GM12878 (cell line): ENCODE measurements around the gene MGA. TPM values are rescaled to one million over a fixed set of nuclear protein-coding genes. Genes with fewer than 3 reads are reported as not detected.

Source experiments
- ATAC-seq: fragments of 200-7000 bp; cut with Tn5 transposase; 3 replicates; pipeline ENCODE4 v1.9.1; 2020; ENCODE audit warnings: mild to moderate bottlenecking, moderate library complexity
- BruUV-seq: library from RNA; stranded (reverse); fragments of 400-500 nt; replicated peaks from 2 replicates; lab custom pipeline; 2021; lab: Mats Ljungman, UMichigan
- CTCF ChIA-PET: fragments of 300-600 bp; sonication (Branson Sonifier 250); formaldehyde crosslinking; extraction: SDS; loops from one replicate; lab custom pipeline; 2021; ENCODE audit warnings: inconsistent platforms; lab: Yijun Ruan, JAX
- POLR2A ChIA-PET: fragments of 350-600 bp; formaldehyde crosslinking; extraction: SDS; loops from one replicate; lab custom pipeline; 2021; ENCODE audit warnings: inconsistent platforms; lab: Charles Lee
- RAD21 ChIA-PET: fragments of 300-600 bp; sonication (Branson Sonifier 250); formaldehyde crosslinking; loops from one replicate; lab custom pipeline; 2023; ENCODE audit warnings: antibody characterized with exemption; ENCODE audit not compliant: unreplicated experiment; lab: Charles Lee
- SMC1A ChIA-PET: fragments of 300-600 bp; sonication (Branson Sonifier 250); formaldehyde crosslinking; loops from one replicate; lab custom pipeline; 2023; ENCODE audit not compliant: unreplicated experiment, uncharacterized antibody; lab: Charles Lee
- DNase-seq: peaks from one replicate; pipeline ENCODE4 v3.0.0-alpha.2; 2011; ENCODE audit warnings: low read depth, low spot score
- FAIRE-seq: peaks from 3 replicates; lab custom pipeline; 2011; peaks lifted over from hg19 to GRCh38; lab: Jason Lieb, UNC
- H2AFZ ChIP-seq: 2 replicates; pipeline ENCODE4 v1.6.0; 2011; ENCODE audit warnings: low read depth, low read length, control low read depth; ENCODE audit not compliant: control insufficient read depth
- H3K27ac ChIP-seq: 2 replicates; pipeline ENCODE4 v1.5.1; 2011; ENCODE audit warnings: control low read depth; ENCODE audit not compliant: control insufficient read depth, insufficient read depth
- H3K27me3 ChIP-seq, 2 experiments: replicated peaks in 1 of 2; 2 replicates each; pipeline versions ENCODE4 v1.6.0 to v1.6.1; 2011; ENCODE audit warnings: low read length in 1 of 2; ENCODE audit not compliant: control insufficient read depth in 2 of 2, insufficient read depth in 2 of 2
- H3K36me3 ChIP-seq, 2 experiments: 2 replicates each; pipeline ENCODE4 v1.5.1; 2011; ENCODE audit warnings: low read length in 1 of 2; ENCODE audit not compliant: control insufficient read depth in 2 of 2, insufficient read depth in 2 of 2
- H3K4me1 ChIP-seq: 2 replicates; pipeline ENCODE4 v1.6.1; 2011; ENCODE audit warnings: mild to moderate bottlenecking, low read length, moderate library complexity, mixed read lengths; ENCODE audit not compliant: control insufficient read depth, insufficient read depth
- H3K4me2 ChIP-seq: 2 replicates; pipeline ENCODE4 v1.6.0; 2011; ENCODE audit warnings: control low read depth; ENCODE audit not compliant: control insufficient read depth, insufficient read depth
- H3K4me3 ChIP-seq: fragments of 200-600 bp; sonication (generic); 2 replicates; pipeline ENCODE4 v1.5.1; 2016
- H3K79me2 ChIP-seq: 2 replicates; pipeline ENCODE4 v1.6.0; 2011; ENCODE audit warnings: low read length; ENCODE audit not compliant: control insufficient read depth, insufficient read depth
- H3K9ac ChIP-seq: 2 replicates; pipeline ENCODE4 v1.8.0; 2011; ENCODE audit warnings: low read length, control low read depth, mixed read lengths; ENCODE audit not compliant: control insufficient read depth, insufficient read depth
- H3K9me3 ChIP-seq: replicated peaks from 3 replicates; pipeline ENCODE4 v1.5.1; 2011; ENCODE audit warnings: mild to moderate bottlenecking, low read length; ENCODE audit not compliant: control insufficient read depth, insufficient read depth
- H4K20me1 ChIP-seq: 2 replicates; pipeline ENCODE4 v1.6.0; 2011; ENCODE audit not compliant: control insufficient read depth, insufficient read depth
- CREB1 ChIP-seq: IDR thresholded peaks from 2 replicates; pipeline ENCODE4 v1.6.1; 2012; ENCODE audit warnings: low read depth, mild to moderate bottlenecking, inconsistent platforms
- CREM ChIP-seq: IDR thresholded peaks from 2 replicates; pipeline ENCODE4 v1.6.1; 2014; ENCODE audit warnings: antibody characterized with exemption, low read depth
- HDAC6 ChIP-seq: fragments of 200-600 bp; sonication (generic); IDR thresholded peaks from one replicate; pipeline ENCODE4 v1.8.0; 2017; ENCODE audit warnings: antibody characterized with exemption; ENCODE audit not compliant: unreplicated experiment
- KDM1A ChIP-seq: fragments of 200-600 bp; sonication (generic); IDR thresholded peaks from 2 replicates; pipeline ENCODE4 v1.6.1; 2016; ENCODE audit warnings: borderline replicate concordance
- MEF2B ChIP-seq: fragments of 450-650 bp; IDR thresholded peaks from 2 replicates; pipeline ENCODE4 v1.6.1; 2018; ENCODE audit warnings: mild to moderate bottlenecking, moderate library complexity; ENCODE audit not compliant: partially characterized antibody, poor library complexity, severe bottlenecking
- MXI1 ChIP-seq: fragments of 150-350 bp; IDR thresholded peaks from 2 replicates; pipeline ENCODE4 v1.6.1; 2011; ENCODE audit warnings: low read depth, mild to moderate bottlenecking, inconsistent platforms, low read length, improper control_type of control experiment
- NRF1 ChIP-seq: conservative IDR thresholded peaks from 2 replicates; pipeline ENCODE4 v1.6.1; 2011; ENCODE audit warnings: mild to moderate bottlenecking, low read depth, low read length, improper control_type of control experiment
- PML ChIP-seq: IDR thresholded peaks from 2 replicates; pipeline ENCODE4 v1.6.1; 2012; ENCODE audit warnings: low read length, inconsistent platforms
- RBBP5 ChIP-seq: fragments of 200-600 bp; sonication (generic); conservative IDR thresholded peaks from 2 replicates; pipeline ENCODE4 v1.6.1; 2016
- RUNX3 ChIP-seq: IDR thresholded peaks from 2 replicates; pipeline ENCODE4 v1.6.1; 2012; ENCODE audit warnings: low read length, inconsistent platforms
- SIX5 ChIP-seq: IDR thresholded peaks from 2 replicates; pipeline ENCODE4 v1.6.1; 2011; ENCODE audit warnings: mild to moderate bottlenecking, low read depth, low read length, moderate library complexity; ENCODE audit not compliant: severe bottlenecking
- SPI1 ChIP-seq: IDR thresholded peaks from 2 replicates; pipeline ENCODE4 v1.6.1; 2011; ENCODE audit warnings: low read depth, mild to moderate bottlenecking, low read length, moderate library complexity, borderline replicate concordance; ENCODE audit not compliant: insufficient read depth
- SREBF2 ChIP-seq: IDR thresholded peaks from 2 replicates; pipeline ENCODE4 v1.6.1; 2012; ENCODE audit warnings: mild to moderate bottlenecking, low read length
- ZSCAN29 ChIP-seq: fragments of 450-650 bp; IDR thresholded peaks from 2 replicates; pipeline ENCODE4 v1.6.1; 2017; ENCODE audit warnings: mild to moderate bottlenecking, moderate library complexity
- WGBS: methylation state at CpG from one replicate; pipeline ENCODE4 v1.1.6; 2016; ENCODE audit warnings: low lambda C conversion rate; ENCODE audit not compliant: insufficient replicate concordance, insufficient coverage; ENCODE audit errors: missing lambda C conversion rate; 5-methylcytosine and 5-hydroxymethylcytosine counted together
- in situ Hi-C: fragments of 300-500 bp; cut with MboI; formaldehyde crosslinking; loops from 9 replicates; pipeline ENCODE4 v1.14.3; 2018; ENCODE audit warnings: mixed read lengths
- intact Hi-C: fragments of 100-400 bp; cut with micrococcal nuclease; formaldehyde crosslinking; loops from one replicate; pipeline ENCODE4 v1.14.2; 2022; ENCODE audit not compliant: unreplicated experiment
- polyA plus RNA-seq, 11 experiments: library from polyadenylated mRNA; depleted of rRNA in 4 of 11; unstranded in 6 of 11; stranded (reverse) in 5 of 11; fragments of >200 nt; fragmentation: Nextera tagmentation in 4 of 11; fragmentation: Illumina TruSeq in 1 of 11; extraction: Ambion mirVana in 4 of 11; extraction: Trizol in 1 of 11; gene quantifications; 1 replicate in 1 of 11; 2 replicates in 10 of 11; pipeline versions ENCODE4 v1.2.1 to v1.2.3, GENCODE V29; 2011 to 2016; ENCODE audit warnings: inconsistent platforms in 2 of 11, missing spikeins in 2 of 11, low read depth in 1 of 11
- total RNA-seq, 4 experiments: library from RNA; depleted of rRNA in 3 of 4; stranded (reverse); fragments of >200 nt in 3 of 4; fragmentation: Illumina TruSeq in 1 of 4; extraction: Trizol in 1 of 4; gene quantifications; 2 replicates each; pipeline versions ENCODE4 v1.2.1 to v1.2.3, GENCODE V29; 2013 to 2021
- TF ChIP-seq, protein P1 (sequence below): fragments of 450-650 bp; IDR thresholded peaks from 2 replicates; pipeline ENCODE4 v1.6.1; 2017; ENCODE audit warnings: antibody characterized with exemption, mild to moderate bottlenecking, moderate library complexity
- TF ChIP-seq, protein P2 (sequence below): IDR thresholded peaks from 2 replicates; pipeline ENCODE4 v1.6.1; 2012; ENCODE audit warnings: low read depth, low read length, improper control_type of control experiment
- TF ChIP-seq, protein P3 (sequence below): fragments of 450-650 bp; conservative IDR thresholded peaks from 2 replicates; pipeline ENCODE4 v1.6.1; 2017; ENCODE audit warnings: mild to moderate bottlenecking, moderate library complexity

MGA gene
- total and polyA plus RNA-seq, 10 of the 15 experiments (the other 5 are each of a cell fraction or from before 2014, with no cell fraction given): 2.6 to 29.6 (median 17.0) TPM

DNA sequence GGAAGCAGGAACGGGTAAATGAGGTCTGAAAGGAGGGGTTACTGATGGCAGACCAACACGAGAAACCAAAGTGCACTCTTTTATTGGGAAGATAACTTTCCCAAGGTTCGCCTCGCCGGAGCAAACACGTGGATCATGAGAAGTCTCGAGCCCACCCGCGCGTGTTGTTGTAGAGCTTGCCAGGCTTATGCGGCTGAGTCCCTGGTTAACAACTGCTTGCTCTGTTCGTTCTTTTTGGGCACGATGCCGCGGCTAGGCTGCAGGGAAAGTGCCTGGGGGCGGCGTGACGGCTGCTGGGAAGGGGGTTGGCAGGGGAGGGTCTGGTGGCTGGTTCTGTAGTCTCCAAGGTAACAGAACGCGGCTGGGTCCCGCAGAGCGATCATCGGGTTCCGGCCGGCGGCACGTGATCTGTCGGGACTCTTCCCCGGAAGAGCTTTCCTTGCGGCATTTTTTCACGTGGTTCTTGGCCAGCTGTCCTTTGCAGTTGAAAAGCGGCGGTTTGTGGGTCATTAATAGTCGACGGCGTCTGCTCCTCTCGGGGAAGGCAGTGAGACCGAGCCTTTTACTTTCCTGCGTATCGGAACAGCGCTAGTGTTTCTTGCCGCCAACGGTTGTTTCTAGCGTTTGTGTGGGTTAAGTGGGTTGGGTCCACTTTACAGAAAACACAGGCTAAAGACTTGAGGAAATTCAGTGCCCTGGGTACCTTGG, 1.5 kb downstream of the MGA start:
- DNase-seq (peak; percentile 43), ATAC-seq (peak; percentile 69), FAIRE-seq (peak; percentile 75)
- no peaks in the 10 kb centered on the region for H3K36me3 ChIP-seq
- WGBS: 1% methylated on average over 40 of the region's 44 CpGs
- H3K4me3 ChIP-seq: peak overlapping the region; percentile 85
- intact Hi-C loops: no loop called here
- peak overlapping the region; percentile 99 for H3K4me2 ChIP-seq
- peaks cover 26% of the 10 kb centered on the region for H3K4me1 ChIP-seq
- POLR2A ChIA-PET: interaction anchor here (1.0 to 1.5 kb wide), 5 partner anchors 9 to 169 kb away, joined by 3 to 6 read pairs (median 3); no protein-coding TSS in a partner anchor
- no TSS peak for BruUV-seq
- CTCF ChIA-PET: interaction anchor here (0.6 to 2.9 kb wide), 7 partner anchors 10 to 431 kb away, joined by 3 to 25 read pairs (median 3); partner anchors contain the start of genes CHP1, EXD1 and MAPKBP1
- H3K79me2 ChIP-seq: peaks cover 57% of the 10 kb centered on the region
- H3K27me3 ChIP-seq: no peaks in the 10 kb centered on the region
- in situ Hi-C loops: no loop called here
- peak overlapping the region; percentile 69 for H3K9ac ChIP-seq
- SMC1A ChIA-PET: interaction anchor here (0.7 to 2.6 kb wide), 6 partner anchors 9 to 243 kb away, joined by 3 to 19 read pairs (median 4); partner anchors contain the start of gene MAPKBP1
- H3K9me3 ChIP-seq: peaks cover 2% of the 10 kb centered on the region; the same call in 2 of the 3 replicates
- RAD21 ChIA-PET: interaction anchor here (0.7 to 1.4 kb wide), 2 partner anchors 35 to 112 kb away, joined by 3 to 12 read pairs; partner anchors contain the start of gene MAPKBP1
- H4K20me1 ChIP-seq: no peaks in the 10 kb centered on the region
- H2AFZ ChIP-seq: peak overlapping the region; percentile 98
- H3K27ac ChIP-seq: peak overlapping the region; percentile 79
- TF ChIP-seq, protein P1, sequence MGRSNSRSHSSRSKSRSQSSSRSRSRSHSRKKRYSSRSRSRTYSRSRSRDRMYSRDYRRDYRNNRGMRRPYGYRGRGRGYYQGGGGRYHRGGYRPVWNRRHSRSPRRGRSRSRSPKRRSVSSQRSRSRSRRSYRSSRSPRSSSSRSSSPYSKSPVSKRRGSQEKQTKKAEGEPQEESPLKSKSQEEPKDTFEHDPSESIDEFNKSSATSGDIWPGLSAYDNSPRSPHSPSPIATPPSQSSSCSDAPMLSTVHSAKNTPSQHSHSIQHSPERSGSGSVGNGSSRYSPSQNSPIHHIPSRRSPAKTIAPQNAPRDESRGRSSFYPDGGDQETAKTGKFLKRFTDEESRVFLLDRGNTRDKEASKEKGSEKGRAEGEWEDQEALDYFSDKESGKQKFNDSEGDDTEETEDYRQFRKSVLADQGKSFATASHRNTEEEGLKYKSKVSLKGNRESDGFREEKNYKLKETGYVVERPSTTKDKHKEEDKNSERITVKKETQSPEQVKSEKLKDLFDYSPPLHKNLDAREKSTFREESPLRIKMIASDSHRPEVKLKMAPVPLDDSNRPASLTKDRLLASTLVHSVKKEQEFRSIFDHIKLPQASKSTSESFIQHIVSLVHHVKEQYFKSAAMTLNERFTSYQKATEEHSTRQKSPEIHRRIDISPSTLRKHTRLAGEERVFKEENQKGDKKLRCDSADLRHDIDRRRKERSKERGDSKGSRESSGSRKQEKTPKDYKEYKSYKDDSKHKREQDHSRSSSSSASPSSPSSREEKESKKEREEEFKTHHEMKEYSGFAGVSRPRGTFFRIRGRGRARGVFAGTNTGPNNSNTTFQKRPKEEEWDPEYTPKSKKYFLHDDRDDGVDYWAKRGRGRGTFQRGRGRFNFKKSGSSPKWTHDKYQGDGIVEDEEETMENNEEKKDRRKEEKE: no peak
- TF ChIP-seq SREBF2 (no peak), NRF1 (no peak), SPI1 (no peak), MEF2B (no peak), SIX5 (no peak), KDM1A (no peak), CREM (peak; percentile 56), CREB1 (peak; percentile 75), ZSCAN29 (no peak), RUNX3 (peak; percentile 83), HDAC6 (no peak), RBBP5 (no peak), PML (no peak; the same call in 1 of the 2 replicates), MXI1 (peak; percentile 96)
- TF ChIP-seq, protein P2, sequence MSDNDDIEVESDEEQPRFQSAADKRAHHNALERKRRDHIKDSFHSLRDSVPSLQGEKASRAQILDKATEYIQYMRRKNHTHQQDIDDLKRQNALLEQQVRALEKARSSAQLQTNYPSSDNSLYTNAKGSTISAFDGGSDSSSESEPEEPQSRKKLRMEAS: peak; percentile 97
- TF ChIP-seq, protein P3, sequence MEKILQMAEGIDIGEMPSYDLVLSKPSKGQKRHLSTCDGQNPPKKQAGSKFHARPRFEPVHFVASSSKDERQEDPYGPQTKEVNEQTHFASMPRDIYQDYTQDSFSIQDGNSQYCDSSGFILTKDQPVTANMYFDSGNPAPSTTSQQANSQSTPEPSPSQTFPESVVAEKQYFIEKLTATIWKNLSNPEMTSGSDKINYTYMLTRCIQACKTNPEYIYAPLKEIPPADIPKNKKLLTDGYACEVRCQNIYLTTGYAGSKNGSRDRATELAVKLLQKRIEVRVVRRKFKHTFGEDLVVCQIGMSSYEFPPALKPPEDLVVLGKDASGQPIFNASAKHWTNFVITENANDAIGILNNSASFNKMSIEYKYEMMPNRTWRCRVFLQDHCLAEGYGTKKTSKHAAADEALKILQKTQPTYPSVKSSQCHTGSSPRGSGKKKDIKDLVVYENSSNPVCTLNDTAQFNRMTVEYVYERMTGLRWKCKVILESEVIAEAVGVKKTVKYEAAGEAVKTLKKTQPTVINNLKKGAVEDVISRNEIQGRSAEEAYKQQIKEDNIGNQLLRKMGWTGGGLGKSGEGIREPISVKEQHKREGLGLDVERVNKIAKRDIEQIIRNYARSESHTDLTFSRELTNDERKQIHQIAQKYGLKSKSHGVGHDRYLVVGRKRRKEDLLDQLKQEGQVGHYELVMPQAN: peak; percentile 93
